GM19395 (cell line): ENCODE data around the gene TNS3.

Source experiments
- ATAC-seq: cut with Tn5 transposase; IDR thresholded peaks from one replicate; pipeline ENCODE4 v1.9.1; 2021; ENCODE audit warnings: mild to moderate bottlenecking, moderate library complexity; ENCODE audit not compliant: unreplicated experiment

The TNS3 gene

GRCh38 chr7:47438411-47439029, 143.4 kb downstream of the TNS3 start:
- no peak for ATAC-seq

GRCh38 chr7:47435889-47436312, 146.0 kb downstream of the TNS3 start:
- no peak for ATAC-seq

DNA sequence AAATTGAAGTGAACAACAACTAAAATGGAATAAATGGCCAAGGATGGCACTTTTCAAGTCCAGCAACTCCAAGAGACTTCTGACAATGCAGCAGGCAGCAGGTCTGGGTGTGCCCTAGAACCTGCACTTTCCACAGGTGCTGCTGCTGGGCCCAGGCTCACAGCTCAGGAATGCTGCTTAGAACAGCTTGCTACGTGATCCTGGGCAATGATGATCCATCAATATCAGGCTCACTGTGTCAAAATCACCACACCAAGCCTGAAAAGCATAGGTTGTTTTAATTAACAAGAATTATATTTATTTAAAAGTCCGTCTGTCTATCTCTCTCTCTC, 148.4 kb downstream of the TNS3 start:
- ATAC-seq = no peak

GRCh38 chr7:47432671-47433563, 149.0 kb downstream of the TNS3 start:
- ATAC-seq = no peak

GRCh38 chr7:47430422-47430821, 151.5 kb downstream of the TNS3 start:
- ATAC-seq = no peak

- no peak for ATAC-seq
Observed at GRCh38 chr7:47428768-47429472, 153.0 kb downstream of the TNS3 start.

- ATAC-seq = no peak
Observed at GRCh38 chr7:47428052-47428767, 153.7 kb downstream of the TNS3 start.

- ATAC-seq = no peak
Observed at GRCh38 chr7:47427051-47427643, 154.8 kb downstream of the TNS3 start.

- no peak for ATAC-seq
Observed at GRCh38 chr7:47424523-47424922, 157.4 kb downstream of the TNS3 start.

- no peak for ATAC-seq
Observed at GRCh38 chr7:47423196-47423595, 158.7 kb downstream of the TNS3 start.

- no peak for ATAC-seq
Observed at GRCh38 chr7:47422611-47423010, 159.3 kb downstream of the TNS3 start.

- no peak for ATAC-seq
Observed at GRCh38 chr7:47421456-47421855, 160.5 kb downstream of the TNS3 start.

GRCh38 chr7:47420122-47420780, 161.7 kb downstream of the TNS3 start:
- ATAC-seq = no peak

- no peak for ATAC-seq
Observed at GRCh38 chr7:47419471-47419870, 162.4 kb downstream of the TNS3 start.

DNA sequence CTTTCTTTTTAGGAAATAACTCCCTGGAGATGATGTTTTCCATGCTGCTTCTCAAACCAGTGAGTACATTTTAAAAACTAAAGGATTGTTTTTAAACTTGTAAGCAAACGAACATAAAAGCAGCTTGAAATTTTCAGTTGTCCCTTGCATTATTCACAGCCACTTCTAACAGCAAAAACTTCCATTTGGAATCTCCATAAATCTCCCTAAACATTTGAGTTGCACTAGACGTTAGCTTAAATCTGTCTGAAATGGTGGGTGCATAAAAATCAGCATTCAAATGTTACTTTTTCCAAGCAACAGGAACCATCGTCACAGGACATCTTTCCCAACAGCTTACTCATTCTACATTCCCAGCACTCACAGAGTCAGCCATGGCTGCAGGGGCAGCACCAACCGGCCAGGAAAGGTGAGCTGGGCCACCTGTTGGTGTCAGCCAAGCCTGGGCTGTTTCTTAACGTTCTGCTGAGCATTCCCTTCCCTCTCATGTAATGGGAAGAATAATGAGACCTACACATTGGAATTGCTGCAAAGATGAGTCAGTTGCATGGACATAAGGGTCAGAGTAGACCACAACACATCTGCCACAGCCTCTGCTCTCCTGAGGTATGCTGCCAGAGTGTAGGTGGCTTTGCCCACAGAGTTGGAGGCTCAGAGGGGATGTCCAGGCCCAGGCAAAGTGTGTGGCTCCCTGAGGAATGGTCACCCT, 163.2 kb downstream of the TNS3 start:
- no peak for ATAC-seq

DNA sequence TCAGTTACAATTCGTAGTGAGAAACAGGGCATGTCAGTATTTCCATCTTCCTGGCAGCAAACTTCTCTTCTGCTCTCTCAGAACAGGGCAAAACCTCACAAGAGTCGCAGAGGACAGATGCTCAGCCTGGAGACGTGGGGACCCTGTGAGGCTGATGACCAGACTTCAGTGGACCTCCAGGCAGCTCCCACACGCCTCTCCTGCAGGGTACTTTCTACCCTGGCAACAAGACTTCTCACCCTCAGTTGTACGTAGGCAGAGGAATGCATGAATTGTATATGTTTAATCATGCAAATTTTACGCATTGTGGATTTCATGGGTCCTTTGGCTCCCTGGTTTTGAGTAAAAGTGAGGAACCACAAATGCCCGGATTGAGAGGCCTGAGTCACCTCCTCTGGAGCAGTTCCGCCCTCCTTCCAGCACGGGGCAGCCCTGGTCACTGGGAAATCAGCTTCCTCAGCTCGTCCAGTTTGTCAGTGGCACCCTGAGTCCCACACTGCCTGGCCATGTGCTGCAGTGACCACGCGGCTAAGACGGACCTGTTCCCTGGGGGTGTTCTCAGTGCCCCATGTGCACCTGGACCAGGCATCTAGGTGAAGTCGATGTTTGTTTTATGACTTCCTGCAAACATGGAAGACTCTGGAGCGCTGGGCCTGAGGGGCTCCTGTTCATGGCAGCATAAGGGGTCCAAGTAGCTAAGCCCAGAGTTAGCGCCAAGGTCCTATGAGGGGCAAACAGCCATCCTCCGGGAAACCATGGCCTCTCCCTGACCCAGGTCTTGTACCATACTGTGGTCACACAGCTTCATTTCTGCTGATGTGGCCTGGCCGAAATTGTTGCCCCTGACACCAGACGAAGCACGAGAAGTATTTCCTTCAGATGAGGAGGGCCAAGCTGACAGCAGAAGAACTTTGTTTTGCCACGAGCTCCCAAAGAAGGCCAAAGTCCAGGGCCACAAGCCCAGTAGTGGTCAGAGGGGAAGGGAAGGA, 165.1 kb downstream of the TNS3 start:
- ATAC-seq = no peak

- no peak for ATAC-seq
Observed at GRCh38 chr7:47415318-47416212, 166.3 kb downstream of the TNS3 start.
